Prostate gland (tissue), 2 donors: Measurements from ENCODE around the gene KTN1. TPM values are rescaled to one million over a fixed set of nuclear protein-coding genes. Genes with fewer than 3 reads are reported as not detected.

Experiments used
- DNase-seq: peaks from one replicate; pipeline ENCODE4 v3.0.0-alpha.2; 2019; ENCODE audit warnings: low spot score
- H3K27ac ChIP-seq, 2 donors: fragments of 200-600 bp; sonication (generic); 2 replicates each; pipeline ENCODE4 v1.5.1; 2017 to 2019
- H3K27me3 ChIP-seq: fragments of 200-600 bp; sonication (generic); replicated peaks from 2 replicates; pipeline ENCODE4 v1.5.1; 2019; ENCODE audit not compliant: insufficient read depth
- H3K36me3 ChIP-seq, 2 donors: fragments of 200-600 bp; sonication (generic); 1 replicate in 1 of 2; 2 replicates in 1 of 2; pipeline versions ENCODE4 v1.5.1 to v1.8.1; 2017 to 2019
- H3K4me1 ChIP-seq: fragments of 200-600 bp; sonication (generic); replicated peaks from 2 replicates; pipeline ENCODE4 v1.5.1; 2019
- H3K4me3 ChIP-seq, 2 donors: fragments of 200-600 bp; sonication (generic); 2 replicates each; pipeline ENCODE4 v1.5.1; 2017 to 2019
- H3K9me3 ChIP-seq: fragments of 200-600 bp; sonication (generic); 2 replicates; pipeline ENCODE4 v1.5.1; 2017
- CTCF ChIP-seq, 4 experiments: fragments of 200-600 bp in 2 of 4; fragments of 450-650 bp in 2 of 4; sonication (generic) in 2 of 4; IDR thresholded peaks; 1 replicate in 3 of 4; 2 replicates in 1 of 4; pipeline ENCODE4 v1.5.1; 2016 to 2019; ENCODE audit warnings: antibody characterized with exemption in 4 of 4, mild to moderate bottlenecking in 2 of 4, moderate library complexity in 2 of 4
- POLR2A ChIP-seq: fragments of 450-650 bp; IDR thresholded peaks from one replicate; pipeline ENCODE4 v1.6.1; 2016; ENCODE audit warnings: antibody characterized with exemption, mild to moderate bottlenecking
- POLR2AphosphoS5 ChIP-seq: sonication (generic); formaldehyde crosslinking; IDR thresholded peaks from one replicate; pipeline ENCODE4 v1.6.1; 2017; ENCODE audit warnings: antibody characterized with exemption
- WGBS: methylation state at CpG from one replicate; pipeline ENCODE4 v1.1.5; 2018; 5-methylcytosine and 5-hydroxymethylcytosine counted together
- intact Hi-C: fragments of 100-400 bp; cut with DNase I; formaldehyde crosslinking; loops from one replicate; pipeline ENCODE4 v1.14.2; 2022
- total RNA-seq, 2 donors: library from RNA; depleted of rRNA; stranded (reverse); fragments of >200 nt; gene quantifications; one replicate each; pipeline ENCODE4 v1.1.0, GENCODE V29; 2016

The KTN1 gene
- total RNA-seq, 2 donors from 2014 or later: 84.2 to 162 TPM

GRCh38 chr14:55610713-55611370, 30.8 kb downstream of the KTN1 start:
- intact Hi-C loops: no loop called here
- DNase-seq: no peak
- WGBS: 89% methylated on average over 12 of the region's 12 CpGs
- TF ChIP-seq POLR2A (no peak), CTCF (IDR thresholded peaks at IDR 0.05) (no peak), POLR2AphosphoS5 (no peak)
- Histone ChIP-seq H3K27ac (no peak overlapping the region), H3K36me3 (no peaks in the 10 kb centered on the region), H3K27me3 (no peaks in the 10 kb centered on the region), H3K4me1 (no peaks in the 10 kb centered on the region), H3K9me3 (no peaks in the 10 kb centered on the region), H3K4me3 (no peak overlapping the region)

- DNase-seq: no peak
- Histone ChIP-seq H3K4me3 (no peak overlapping the region), H3K36me3 (no peaks in the 10 kb centered on the region), H3K27ac (no peak overlapping the region), H3K27me3 (no peaks in the 10 kb centered on the region), H3K9me3 (no peaks in the 10 kb centered on the region), H3K4me1 (no peaks in the 10 kb centered on the region)
- no peak for TF ChIP-seq CTCF (IDR thresholded peaks at IDR 0.05)
- no peak for TF ChIP-seq POLR2AphosphoS5
- no peak for TF ChIP-seq POLR2A
- intact Hi-C loops: no loop called here
Observed at GRCh38 chr14:55611859-55612258, 31.9 kb downstream of the KTN1 start.

GRCh38 chr14:55614304-55614703, 34.3 kb downstream of the KTN1 start:
- intact Hi-C loops: no loop called here
- 95% methylated on average over 2 of the region's 2 CpGs for WGBS

GRCh38 chr14:55620277-55620676, 40.3 kb downstream of the KTN1 start:
- WGBS: 89% methylated on average over 1 of the region's 1 CpG
- Histone ChIP-seq H3K4me1 (no peaks in the 10 kb centered on the region), H3K4me3 (no peak overlapping the region), H3K27me3 (no peaks in the 10 kb centered on the region), H3K36me3 (no peaks in the 10 kb centered on the region), H3K27ac (no peak overlapping the region), H3K9me3 (no peaks in the 10 kb centered on the region)
- intact Hi-C loops: no loop called here
- no peak for TF ChIP-seq POLR2AphosphoS5
- no peak for TF ChIP-seq CTCF (IDR thresholded peaks at IDR 0.05)
- TF ChIP-seq POLR2A: no peak
- DNase-seq: no peak

More at GRCh38 chr14:55614304-55614703, 34.3 kb downstream of the KTN1 start:
- H3K4me1 ChIP-seq: no peaks in the 10 kb centered on the region
- H3K4me3 ChIP-seq: no peak overlapping the region
- no peaks in the 10 kb centered on the region for H3K9me3 ChIP-seq
- TF ChIP-seq POLR2AphosphoS5: no peak
- no peak for TF ChIP-seq CTCF (IDR thresholded peaks at IDR 0.05)
- TF ChIP-seq POLR2A: no peak
- no peaks in the 10 kb centered on the region for H3K36me3 ChIP-seq
- no peak overlapping the region for H3K27ac ChIP-seq
- no peaks in the 10 kb centered on the region for H3K27me3 ChIP-seq
- no peak for DNase-seq

- TF ChIP-seq CTCF (IDR thresholded peaks at IDR 0.05): no peak
- no peak for TF ChIP-seq POLR2A
- no peak for TF ChIP-seq POLR2AphosphoS5
- Histone ChIP-seq H3K4me1 (no peaks in the 10 kb centered on the region), H3K36me3 (no peaks in the 10 kb centered on the region), H3K4me3 (no peak overlapping the region), H3K27ac (no peak overlapping the region), H3K9me3 (no peaks in the 10 kb centered on the region), H3K27me3 (no peaks in the 10 kb centered on the region)
- 96% methylated on average over 3 of the region's 3 CpGs for WGBS
- intact Hi-C loops: no loop called here
- DNase-seq: no peak
Observed at GRCh38 chr14:55620981-55621380, 41.0 kb downstream of the KTN1 start.
